HepG2 (cell line): ENCODE data around the gene CFAP100. TPM values are rescaled to one million over a fixed set of nuclear protein-coding genes. Genes with fewer than 3 reads are reported as not detected.

Experiments used
- ATAC-seq: fragments of 200-7000 bp; cut with Tn5 transposase; 3 replicates; pipeline ENCODE4 v1.9.1; 2020; ENCODE audit warnings: mild to moderate bottlenecking, moderate library complexity
- BruUV-seq: library from RNA; stranded (reverse); fragments of 400-500 nt; replicated peaks from 2 replicates; lab custom pipeline; 2021; lab: Mats Ljungman, UMichigan
- CTCF ChIA-PET: fragments of 300-600 bp; formaldehyde crosslinking; extraction: SDS; loops from one replicate; lab custom pipeline; 2021; ENCODE audit warnings: low total read pairs, inconsistent platforms, low intra/inter-chr PET ratio; lab: Yijun Ruan, JAX
- POLR2A ChIA-PET: fragments of 350-600 bp; sonication (Branson Sonifier 250); formaldehyde crosslinking; loops from one replicate; lab custom pipeline; 2020; ENCODE audit warnings: antibody characterized with exemption, inconsistent platforms; lab: Yijun Ruan, JAX
- DNase-seq: peaks from one replicate; pipeline ENCODE4 v3.0.0-alpha.2; 2015; ENCODE audit warnings: low spot score
- FAIRE-seq: peaks from 3 replicates; lab custom pipeline; 2011; peaks lifted over from hg19 to GRCh38; lab: Jason Lieb, UNC
- H2AFZ ChIP-seq: one replicate; pipeline ENCODE4 v1.6.1; 2011; ENCODE audit warnings: low read length, inconsistent platforms
- H3K27ac ChIP-seq: fragments of 300-600 bp; 3 replicates; pipeline ENCODE4 v1.8.0; 2011; ENCODE audit warnings: mixed run types, mild to moderate bottlenecking, mixed read lengths, low read length, inconsistent platforms; ENCODE audit not compliant: insufficient read depth; ENCODE audit errors: extremely low read length
- H3K27me3 ChIP-seq, 2 experiments: fragments of 200-600 bp in 1 of 2; 2 replicates in 1 of 2; 3 replicates in 1 of 2; pipeline versions ENCODE4 v1.6.0 to v1.8.0; 2011; ENCODE audit warnings: low read length in 2 of 2, mild to moderate bottlenecking in 2 of 2, moderate library complexity in 2 of 2, inconsistent platforms in 1 of 2; ENCODE audit not compliant: insufficient read depth in 2 of 2, control insufficient read depth in 1 of 2
- H3K36me3 ChIP-seq, 2 experiments: fragments of 200-600 bp in 1 of 2; replicated peaks in 1 of 2; 2 replicates in 1 of 2; 3 replicates in 1 of 2; pipeline versions ENCODE4 v1.5.1 to v1.8.0; 2011; ENCODE audit warnings: low read length in 2 of 2, inconsistent platforms in 1 of 2; ENCODE audit not compliant: insufficient read depth in 2 of 2, control insufficient read depth in 1 of 2
- H3K4me1 ChIP-seq: 2 replicates; pipeline ENCODE4 v1.5.1; 2012; ENCODE audit warnings: low read length, inconsistent platforms; ENCODE audit not compliant: insufficient read depth
- H3K4me2 ChIP-seq: 2 replicates; pipeline ENCODE4 v1.6.0; 2011; ENCODE audit warnings: low read depth, low read length, inconsistent platforms
- H3K4me3 ChIP-seq, 3 experiments: fragments of 200-600 bp in 1 of 3; sonication (generic), shearing (Covaris generic) in 1 of 3; replicated peaks in 1 of 3; 2 replicates each; pipeline ENCODE4 v1.5.1; 2011 to 2016; ENCODE audit warnings: low read length in 3 of 3, inconsistent platforms in 2 of 3, low read depth in 2 of 3, mild to moderate bottlenecking in 2 of 3, control low read depth in 1 of 3, mixed read lengths in 1 of 3; ENCODE audit not compliant: insufficient read depth in 1 of 3
- H3K79me2 ChIP-seq: one replicate; pipeline ENCODE4 v1.6.1; 2011; ENCODE audit warnings: low read length, inconsistent platforms; ENCODE audit not compliant: insufficient read depth
- H3K9ac ChIP-seq: 2 replicates; pipeline ENCODE4 v1.6.0; 2011; ENCODE audit warnings: mild to moderate bottlenecking, low read depth, low read length, inconsistent platforms; ENCODE audit not compliant: insufficient read depth
- H3K9me3 ChIP-seq: 2 replicates; pipeline ENCODE4 v1.5.1; 2012; ENCODE audit warnings: mild to moderate bottlenecking, low read length
- H4K20me1 ChIP-seq: 2 replicates; pipeline ENCODE4 v1.6.0; 2011; ENCODE audit warnings: inconsistent platforms, mild to moderate bottlenecking, low read length, moderate library complexity; ENCODE audit not compliant: insufficient read depth
- AHR ChIP-seq: IDR thresholded peaks from 2 replicates; pipeline ENCODE4 v1.6.1; 2018; ENCODE audit warnings: missing genetic modification reagents, missing compliant biosample characterization
- ARNT2 ChIP-seq: sonication (generic); formaldehyde crosslinking; IDR thresholded peaks from 2 replicates; pipeline ENCODE4 v1.8.0; 2022; ENCODE audit warnings: mild to moderate bottlenecking, low read depth, missing genetic modification reagents, moderate library complexity
- CENPBD1 ChIP-seq: sonication (generic); formaldehyde crosslinking; IDR thresholded peaks from 2 replicates; pipeline ENCODE4 v1.8.0; 2022; ENCODE audit warnings: missing genetic modification reagents, low read depth, mild to moderate bottlenecking, borderline replicate concordance
- E2F2 ChIP-seq: sonication (generic); formaldehyde crosslinking; IDR thresholded peaks from 2 replicates; pipeline ENCODE4 v1.4.0; 2020; ENCODE audit warnings: missing genetic modification reagents, borderline replicate concordance
- KDM1A ChIP-seq: IDR thresholded peaks from 2 replicates; pipeline ENCODE4 v1.6.1; 2016; ENCODE audit warnings: missing compliant biosample characterization
- KDM5B ChIP-seq: sonication (generic); formaldehyde crosslinking; IDR thresholded peaks from 2 replicates; pipeline ENCODE4 v1.4.0; 2020; ENCODE audit warnings: missing genetic modification reagents, mild to moderate bottlenecking, borderline replicate concordance
- NBN ChIP-seq: fragments of 450-650 bp; conservative IDR thresholded peaks from 2 replicates; pipeline ENCODE4 v1.6.1; 2017
- TRAFD1 ChIP-seq: sonication (generic); formaldehyde crosslinking; IDR thresholded peaks from 2 replicates; pipeline ENCODE4 v1.5.1; 2020; ENCODE audit warnings: missing genetic modification reagents, mild to moderate bottlenecking, borderline replicate concordance
- U2AF2 ChIP-seq: fragments of 200-400 bp; formaldehyde crosslinking; IDR thresholded peaks from 2 replicates; pipeline ENCODE4 v1.6.1; 2017; ENCODE audit warnings: low read depth, mild to moderate bottlenecking, low read length
- ZNF3 ChIP-seq: IDR thresholded peaks from 2 replicates; pipeline ENCODE4 v1.7.0; 2017; ENCODE audit warnings: inconsistent platforms
- ZNF557 ChIP-seq: sonication (generic); formaldehyde crosslinking; IDR thresholded peaks from 2 replicates; pipeline ENCODE4 v1.4.0; 2020; ENCODE audit warnings: missing genetic modification reagents
- ZNF703 ChIP-seq: sonication (generic); formaldehyde crosslinking; IDR thresholded peaks from 2 replicates; pipeline ENCODE4 v1.5.1; 2020; ENCODE audit warnings: missing genetic modification reagents, mild to moderate bottlenecking, moderate library complexity, borderline replicate concordance
- ZNF891 ChIP-seq: sonication (generic); formaldehyde crosslinking; IDR thresholded peaks from 2 replicates; pipeline ENCODE4 v1.5.0; 2020; ENCODE audit warnings: mild to moderate bottlenecking, missing genetic modification reagents
- WGBS: methylation state at CpG from one replicate; pipeline ENCODE4 v1.1.6; 2017; ENCODE audit warnings: low lambda C conversion rate; 5-methylcytosine and 5-hydroxymethylcytosine counted together
- in situ Hi-C: cut with HindIII; loops from 2 replicates; pipeline ENCODE4 v1.10.0; 2017; ENCODE audit warnings: low pct_unique_long_range_greater_than_20kb; ENCODE audit not compliant: extremely low pct_ligation_motif_present
- intact Hi-C: fragments of 100-400 bp; cut with micrococcal nuclease; formaldehyde crosslinking; loops from one replicate; pipeline ENCODE4 v1.10.0; 2022; ENCODE audit not compliant: unreplicated experiment
- polyA plus RNA-seq, 8 experiments: library from polyadenylated mRNA; depleted of rRNA in 3 of 8; stranded (reverse) in 7 of 8; unstranded in 1 of 8; fragments of >200 nt; fragmentation: Illumina TruSeq in 4 of 8; extraction: Trizol in 4 of 8; gene quantifications; 2 replicates each; pipeline versions ENCODE4 v1.2.1 to v1.2.3, GENCODE V29; 2011 to 2016; ENCODE audit warnings: low read depth in 4 of 8, missing spikeins in 1 of 8, mixed read lengths in 1 of 8; ENCODE audit not compliant: insufficient read depth in 1 of 8
- total RNA-seq, 5 experiments: library from RNA; depleted of rRNA; stranded (reverse); fragments of >200 nt; fragmentation: Illumina TruSeq; extraction: Trizol; gene quantifications; 2 replicates each; pipeline ENCODE4 v1.2.3, GENCODE V29; 2016; ENCODE audit warnings: low read depth in 1 of 5
- TF ChIP-seq, protein P1 (sequence below): IDR thresholded peaks from 2 replicates; pipeline ENCODE4 v1.6.1; 2016; ENCODE audit warnings: low read depth
- TF ChIP-seq, protein P2 (sequence below): IDR thresholded peaks from 2 replicates; pipeline ENCODE4 v1.6.1; 2016; ENCODE audit warnings: missing biosample characterization, missing genetic modification reagents, low read depth

CFAP100 gene
- total and polyA plus RNA-seq, 2 of the 13 experiments (the other 11 are each of a cell fraction or from before 2014, with no cell fraction given), result 0.32 TPM; not detected in 1

- TF ChIP-seq TRAFD1, result no peak
- no peak for TF ChIP-seq KDM5B (CRISPR knock-in tag)
- no peak for TF ChIP-seq E2F2 (CRISPR knock-in tag)
- TF ChIP-seq CENPBD1 (CRISPR knock-in tag), result no peak
- TF ChIP-seq NBN, result no peak
Measured at GRCh38 chr3:126346466-126346865, 48.2 kb upstream of the CFAP100 start (continued).

DNA sequence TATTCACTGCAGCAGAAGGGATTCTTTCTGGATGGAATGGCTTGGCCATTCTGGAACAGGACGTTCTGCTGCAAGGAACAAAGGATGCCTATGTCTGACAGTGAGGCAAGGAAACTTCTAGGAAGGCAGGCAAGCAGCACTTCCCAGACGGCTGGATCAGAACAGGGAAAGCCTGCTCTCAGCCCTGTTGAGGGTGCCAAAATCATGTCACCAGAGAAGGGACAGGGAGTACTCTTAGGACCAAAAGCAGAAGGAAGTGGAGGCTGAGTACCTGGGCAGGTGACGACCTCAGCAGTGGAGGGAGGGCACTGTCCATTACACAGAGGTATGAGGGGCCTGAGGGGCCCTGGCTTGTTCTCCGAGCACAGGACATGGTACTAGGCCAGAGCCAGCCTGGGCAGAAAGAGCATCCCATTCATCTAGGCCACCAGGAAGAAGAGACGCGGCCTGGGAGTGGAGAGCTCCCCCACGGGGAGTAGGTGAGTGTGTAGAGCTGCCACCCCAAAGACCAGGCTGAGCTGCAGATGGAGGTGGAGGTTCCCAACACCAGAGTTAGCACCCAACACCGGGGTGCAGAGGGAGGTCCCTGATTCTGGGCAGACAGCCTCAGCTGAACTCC is 47.1 kb upstream of the CFAP100 start:
- peaks cover 27% of the 10 kb centered on the region for H3K4me1 ChIP-seq
- WGBS, result 87% methylated on average over 8 of the region's 8 CpGs
- H3K79me2 ChIP-seq, result no peaks in the 10 kb centered on the region
- no peak for ATAC-seq
- H3K9me3 ChIP-seq, result no peaks in the 10 kb centered on the region
- no TSS peak for BruUV-seq
- H3K9ac ChIP-seq, result no peak overlapping the region
- H3K27ac ChIP-seq, result no peak overlapping the region
- intact Hi-C loops, result no loop called here
- CTCF ChIA-PET, result interaction anchor here (0.7 kb wide), 1 partner anchor 41 kb away, joined by 3 read pairs; no protein-coding TSS in a partner anchor
- no peak overlapping the region for H2AFZ ChIP-seq
- POLR2A ChIA-PET, result no interaction called here
- peaks cover 0 to 1% of the 10 kb centered on the region in 2 experiments; a peak in 2 of 5 replicates for H3K36me3 ChIP-seq
- H3K4me3 ChIP-seq, result no peak overlapping the region
- no peaks in the 10 kb centered on the region for H3K27me3 ChIP-seq
- no peak for FAIRE-seq
- in situ Hi-C loops, result no loop called here
- H4K20me1 ChIP-seq, result no peaks in the 10 kb centered on the region
- no peak for DNase-seq
- no peak overlapping the region for H3K4me2 ChIP-seq
- TF ChIP-seq ZNF703 (no peak), ARNT2 (CRISPR knock-in tag) (no peak), ZNF891 (no peak), ZNF3 (CRISPR knock-in tag) (no peak), ZNF557 (no peak), AHR (CRISPR knock-in tag) (no peak), U2AF2 (no peak), KDM1A (CRISPR knock-in tag) (no peak)
- TF ChIP-seq, protein P1, sequence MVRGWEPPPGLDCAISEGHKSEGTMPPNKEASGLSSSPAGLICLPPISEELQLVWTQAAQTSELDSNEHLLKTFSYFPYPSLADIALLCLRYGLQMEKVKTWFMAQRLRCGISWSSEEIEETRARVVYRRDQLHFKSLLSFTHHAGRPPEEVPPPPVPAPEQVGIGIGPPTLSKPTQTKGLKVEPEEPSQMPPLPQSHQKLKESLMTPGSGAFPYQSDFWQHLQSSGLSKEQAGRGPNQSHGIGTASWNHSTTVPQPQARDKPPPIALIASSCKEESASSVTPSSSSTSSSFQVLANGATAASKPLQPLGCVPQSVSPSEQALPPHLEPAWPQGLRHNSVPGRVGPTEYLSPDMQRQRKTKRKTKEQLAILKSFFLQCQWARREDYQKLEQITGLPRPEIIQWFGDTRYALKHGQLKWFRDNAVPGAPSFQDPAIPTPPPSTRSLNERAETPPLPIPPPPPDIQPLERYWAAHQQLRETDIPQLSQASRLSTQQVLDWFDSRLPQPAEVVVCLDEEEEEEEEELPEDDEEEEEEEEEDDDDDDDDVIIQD (CRISPR knock-in tag), result no peak
- TF ChIP-seq, protein P2, sequence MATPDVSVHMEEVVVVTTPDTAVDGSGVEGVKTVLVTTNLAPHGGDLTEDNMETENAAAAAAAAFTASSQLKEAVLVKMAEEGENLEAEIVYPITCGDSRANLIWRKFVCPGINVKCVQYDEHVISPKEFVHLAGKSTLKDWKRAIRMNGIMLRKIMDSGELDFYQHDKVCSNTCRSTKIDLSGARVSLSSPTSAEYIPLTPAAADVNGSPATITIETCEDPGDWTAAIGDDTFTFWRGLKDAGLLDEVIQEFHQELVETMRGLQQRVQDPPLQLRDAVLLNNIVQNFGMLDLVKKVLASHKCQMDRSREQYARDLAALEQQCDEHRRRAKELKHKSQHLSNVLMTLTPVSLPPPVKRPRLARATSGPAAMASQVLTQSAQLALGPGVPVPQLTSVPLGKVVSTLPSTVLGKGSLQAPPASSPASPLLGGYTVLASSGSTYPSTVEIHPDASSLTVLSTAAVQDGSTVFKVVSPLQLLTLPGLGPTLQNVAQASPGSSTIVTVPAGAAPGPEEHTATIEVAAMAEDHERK, result no peak
